HepG2 (cell line): ENCODE results near the gene DCTN4. TPM values are rescaled to one million over a fixed set of nuclear protein-coding genes. Genes with fewer than 3 reads are reported as not detected.

ENCODE experiments used
- ATAC-seq: fragments of 200-7000 bp; cut with Tn5 transposase; 3 replicates; pipeline ENCODE4 v1.9.1; 2020; ENCODE audit warnings: mild to moderate bottlenecking, moderate library complexity
- BruUV-seq: library from RNA; stranded (reverse); fragments of 400-500 nt; replicated peaks from 2 replicates; lab custom pipeline; 2021; lab: Mats Ljungman, UMichigan
- CTCF ChIA-PET: fragments of 300-600 bp; formaldehyde crosslinking; extraction: SDS; loops from one replicate; lab custom pipeline; 2021; ENCODE audit warnings: low total read pairs, inconsistent platforms, low intra/inter-chr PET ratio; lab: Yijun Ruan, JAX
- POLR2A ChIA-PET: fragments of 350-600 bp; sonication (Branson Sonifier 250); formaldehyde crosslinking; loops from one replicate; lab custom pipeline; 2020; ENCODE audit warnings: antibody characterized with exemption, inconsistent platforms; lab: Yijun Ruan, JAX
- DNase-seq: peaks from one replicate; pipeline ENCODE4 v3.0.0-alpha.2; 2015; ENCODE audit warnings: low spot score
- FAIRE-seq: peaks from 3 replicates; lab custom pipeline; 2011; peaks lifted over from hg19 to GRCh38; lab: Jason Lieb, UNC
- H2AFZ ChIP-seq: one replicate; pipeline ENCODE4 v1.6.1; 2011; ENCODE audit warnings: low read length, inconsistent platforms
- H3K27ac ChIP-seq: fragments of 300-600 bp; 3 replicates; pipeline ENCODE4 v1.8.0; 2011; ENCODE audit warnings: mixed run types, mild to moderate bottlenecking, mixed read lengths, low read length, inconsistent platforms; ENCODE audit not compliant: insufficient read depth; ENCODE audit errors: extremely low read length
- H3K27me3 ChIP-seq, 2 experiments: fragments of 200-600 bp in 1 of 2; 2 replicates in 1 of 2; 3 replicates in 1 of 2; pipeline versions ENCODE4 v1.6.0 to v1.8.0; 2011; ENCODE audit warnings: low read length in 2 of 2, mild to moderate bottlenecking in 2 of 2, moderate library complexity in 2 of 2, inconsistent platforms in 1 of 2; ENCODE audit not compliant: insufficient read depth in 2 of 2, control insufficient read depth in 1 of 2
- H3K36me3 ChIP-seq, 2 experiments: fragments of 200-600 bp in 1 of 2; replicated peaks in 1 of 2; 2 replicates in 1 of 2; 3 replicates in 1 of 2; pipeline versions ENCODE4 v1.5.1 to v1.8.0; 2011; ENCODE audit warnings: low read length in 2 of 2, inconsistent platforms in 1 of 2; ENCODE audit not compliant: insufficient read depth in 2 of 2, control insufficient read depth in 1 of 2
- H3K4me1 ChIP-seq: 2 replicates; pipeline ENCODE4 v1.5.1; 2012; ENCODE audit warnings: low read length, inconsistent platforms; ENCODE audit not compliant: insufficient read depth
- H3K4me2 ChIP-seq: 2 replicates; pipeline ENCODE4 v1.6.0; 2011; ENCODE audit warnings: low read depth, low read length, inconsistent platforms
- H3K4me3 ChIP-seq, 3 experiments: fragments of 200-600 bp in 1 of 3; sonication (generic), shearing (Covaris generic) in 1 of 3; replicated peaks in 1 of 3; 2 replicates each; pipeline ENCODE4 v1.5.1; 2011 to 2016; ENCODE audit warnings: low read length in 3 of 3, inconsistent platforms in 2 of 3, low read depth in 2 of 3, mild to moderate bottlenecking in 2 of 3, control low read depth in 1 of 3, mixed read lengths in 1 of 3; ENCODE audit not compliant: insufficient read depth in 1 of 3
- H3K79me2 ChIP-seq: one replicate; pipeline ENCODE4 v1.6.1; 2011; ENCODE audit warnings: low read length, inconsistent platforms; ENCODE audit not compliant: insufficient read depth
- H3K9ac ChIP-seq: 2 replicates; pipeline ENCODE4 v1.6.0; 2011; ENCODE audit warnings: mild to moderate bottlenecking, low read depth, low read length, inconsistent platforms; ENCODE audit not compliant: insufficient read depth
- H3K9me3 ChIP-seq: 2 replicates; pipeline ENCODE4 v1.5.1; 2012; ENCODE audit warnings: mild to moderate bottlenecking, low read length
- H4K20me1 ChIP-seq: 2 replicates; pipeline ENCODE4 v1.6.0; 2011; ENCODE audit warnings: inconsistent platforms, mild to moderate bottlenecking, low read length, moderate library complexity; ENCODE audit not compliant: insufficient read depth
- AKAP8 ChIP-seq: sonication (generic); formaldehyde crosslinking; IDR thresholded peaks from 2 replicates; pipeline ENCODE4 v1.5.1; 2020; ENCODE audit warnings: mild to moderate bottlenecking, missing genetic modification reagents
- HNRNPLL ChIP-seq: fragments of 200-400 bp; formaldehyde crosslinking; IDR thresholded peaks from 2 replicates; pipeline ENCODE4 v1.6.1; 2017; ENCODE audit warnings: mild to moderate bottlenecking, low read depth, low read length; ENCODE audit not compliant: poor library complexity, severe bottlenecking
- HOXA7 ChIP-seq: sonication (generic); formaldehyde crosslinking; IDR thresholded peaks from 2 replicates; pipeline ENCODE4 v1.8.1; 2022; ENCODE audit warnings: mild to moderate bottlenecking, missing genetic modification reagents, moderate library complexity
- POLR2AphosphoS2 ChIP-seq: IDR thresholded peaks from 2 replicates; pipeline ENCODE4 v1.6.1; 2011; ENCODE audit warnings: low read depth, low read length, improper control_type of control experiment
- SCMH1 ChIP-seq: sonication (generic); formaldehyde crosslinking; IDR thresholded peaks from 2 replicates; pipeline ENCODE4 v1.9.0; 2021; ENCODE audit warnings: missing genetic modification reagents, mild to moderate bottlenecking, borderline replicate concordance
- SNAPC2 ChIP-seq: sonication (generic); formaldehyde crosslinking; IDR thresholded peaks from 2 replicates; pipeline ENCODE4 v1.8.1; 2022; ENCODE audit warnings: mild to moderate bottlenecking, missing genetic modification reagents
- TCF7L2 ChIP-seq: IDR thresholded peaks from 2 replicates; pipeline ENCODE4 v1.6.1; 2011; ENCODE audit warnings: mild to moderate bottlenecking, low read depth, low read length, moderate library complexity
- TFDP2 ChIP-seq: sonication (generic); formaldehyde crosslinking; IDR thresholded peaks from 2 replicates; pipeline ENCODE4 v1.4.0; 2020; ENCODE audit warnings: missing genetic modification reagents
- ZFX ChIP-seq: sonication (generic); formaldehyde crosslinking; IDR thresholded peaks from 2 replicates; pipeline ENCODE4 v1.4.0; 2020; ENCODE audit warnings: mild to moderate bottlenecking, low read depth, missing genetic modification reagents, moderate library complexity
- ZNF367 ChIP-seq: sonication (generic); formaldehyde crosslinking; IDR thresholded peaks from 2 replicates; pipeline ENCODE4 v1.4.0; 2020; ENCODE audit warnings: missing genetic modification reagents, borderline replicate concordance
- ZNF414 ChIP-seq: sonication (generic); formaldehyde crosslinking; IDR thresholded peaks from 2 replicates; pipeline ENCODE4 v1.5.0; 2020; ENCODE audit warnings: missing genetic modification reagents
- ZNF556 ChIP-seq: sonication (generic); formaldehyde crosslinking; IDR thresholded peaks from 2 replicates; pipeline ENCODE4 v1.4.0; 2020; ENCODE audit warnings: mild to moderate bottlenecking, missing genetic modification reagents, borderline replicate concordance
- WGBS: methylation state at CpG from one replicate; pipeline ENCODE4 v1.1.6; 2017; ENCODE audit warnings: low lambda C conversion rate; 5-methylcytosine and 5-hydroxymethylcytosine counted together
- in situ Hi-C: cut with HindIII; loops from 2 replicates; pipeline ENCODE4 v1.10.0; 2017; ENCODE audit warnings: low pct_unique_long_range_greater_than_20kb; ENCODE audit not compliant: extremely low pct_ligation_motif_present
- intact Hi-C: fragments of 100-400 bp; cut with micrococcal nuclease; formaldehyde crosslinking; loops from one replicate; pipeline ENCODE4 v1.10.0; 2022; ENCODE audit not compliant: unreplicated experiment
- polyA plus RNA-seq, 8 experiments: library from polyadenylated mRNA; depleted of rRNA in 3 of 8; stranded (reverse) in 7 of 8; unstranded in 1 of 8; fragments of >200 nt; fragmentation: Illumina TruSeq in 4 of 8; extraction: Trizol in 4 of 8; gene quantifications; 2 replicates each; pipeline versions ENCODE4 v1.2.1 to v1.2.3, GENCODE V29; 2011 to 2016; ENCODE audit warnings: low read depth in 4 of 8, missing spikeins in 1 of 8, mixed read lengths in 1 of 8; ENCODE audit not compliant: insufficient read depth in 1 of 8
- total RNA-seq, 5 experiments: library from RNA; depleted of rRNA; stranded (reverse); fragments of >200 nt; fragmentation: Illumina TruSeq; extraction: Trizol; gene quantifications; 2 replicates each; pipeline ENCODE4 v1.2.3, GENCODE V29; 2016; ENCODE audit warnings: low read depth in 1 of 5

Gene DCTN4
- total and polyA plus RNA-seq, 2 of the 13 experiments (the other 11 are each of a cell fraction or from before 2014, with no cell fraction given) = 24.1 to 26.9 TPM

- Histone ChIP-seq H2AFZ (no peak overlapping the region), H3K4me3 (peak overlapping the region in 2 of 3 experiments; percentile 65 to 68; a peak in 2 of 6 replicates)
- in situ Hi-C loops = loop anchor here (25.0 kb wide), 1 partner anchor 211 kb away; no protein-coding TSS in a partner anchor
Observed at GRCh38 chr5:150672884-150673275, 85.9 kb downstream of the DCTN4 start.

GRCh38 chr5:150672237-150672883, 86.5 kb downstream of the DCTN4 start:
- FAIRE-seq = no peak
- TF ChIP-seq HNRNPLL = peak; percentile 56
- TF ChIP-seq ZFX (CRISPR knock-in tag) = 0 out of 2 replicates have a peak, but pooled peaks have one; percentile 26
- no peak for TF ChIP-seq SCMH1
- no peak for TF ChIP-seq SNAPC2 (CRISPR knock-in tag)
- TF ChIP-seq ZNF556 (CRISPR knock-in tag) = no peak
- no peak for TF ChIP-seq ZNF367 (CRISPR knock-in tag)
- 0 out of 2 replicates have a peak, but pooled peaks have one; percentile 18 for TF ChIP-seq TFDP2 (CRISPR knock-in tag)
- no peak for TF ChIP-seq AKAP8 (CRISPR knock-in tag)
- no peak for TF ChIP-seq ZNF414 (CRISPR knock-in tag)
- TF ChIP-seq, all 625 proteins: peak for 3
- H3K27me3 ChIP-seq = peaks cover 2 to 27% of the 10 kb centered on the region in 2 experiments; a peak in 2 of 5 replicates
- H4K20me1 ChIP-seq = no peaks in the 10 kb centered on the region
- no TSS peak for BruUV-seq
- ATAC-seq = peak; percentile 80
- WGBS = 16% methylated on average over 18 of the region's 38 CpGs
- no peaks in the 10 kb centered on the region for H3K9me3 ChIP-seq
- CTCF ChIA-PET = no interaction called here
- no peaks in the 10 kb centered on the region for H3K79me2 ChIP-seq
- H3K27ac ChIP-seq = no peak overlapping the region
- DNase-seq = no peak
- H3K4me1 ChIP-seq = no peaks in the 10 kb centered on the region
- in situ Hi-C loops (loop anchor here (25.0 kb wide), 1 partner anchor 210 kb away; no protein-coding TSS in a partner anchor), intact Hi-C loops (no loop called here)
- H3K4me2 ChIP-seq = peak overlapping the region; percentile 75
- POLR2A ChIA-PET = no interaction called here
- no peaks in the 10 kb centered on the region for H3K36me3 ChIP-seq
- no peak overlapping the region for H2AFZ ChIP-seq
- H3K9ac ChIP-seq = no peak overlapping the region
- H3K4me3 ChIP-seq = peak overlapping the region; percentile 52 to 68 (median 65)

More at GRCh38 chr5:150672884-150673275, 85.9 kb downstream of the DCTN4 start:
- H3K27ac ChIP-seq = no peak overlapping the region
- H3K27me3 ChIP-seq = peaks cover 2 to 26% of the 10 kb centered on the region in 2 experiments; a peak in 2 of 5 replicates
- peak overlapping the region; percentile 75 for H3K4me2 ChIP-seq
- ATAC-seq (no peak; the same call in 2 of the 3 replicates), DNase-seq (no peak), FAIRE-seq (no peak)
- 60% methylated on average over 7 of the region's 7 CpGs for WGBS
- no peaks in the 10 kb centered on the region for H3K79me2 ChIP-seq
- BruUV-seq = no TSS peak
- CTCF ChIA-PET = no interaction called here
- intact Hi-C loops = no loop called here
- H3K9ac ChIP-seq = no peak overlapping the region
- H3K9me3 ChIP-seq = no peaks in the 10 kb centered on the region
- POLR2A ChIA-PET = no interaction called here
- no peaks in the 10 kb centered on the region for H3K4me1 ChIP-seq
- H3K36me3 ChIP-seq = no peaks in the 10 kb centered on the region
- TF ChIP-seq HOXA7 (CRISPR knock-in tag) (no peak), POLR2AphosphoS2 (no peak), TCF7L2 (no peak)
- H4K20me1 ChIP-seq = no peaks in the 10 kb centered on the region
